ENCODE results near the gene PCDHB9.
"Not testable (repeated sequence)": the region's sequence is repeated elsewhere in the genome, so short reads cannot be mapped to it uniquely, and the experiment has no call there.

DNA sequence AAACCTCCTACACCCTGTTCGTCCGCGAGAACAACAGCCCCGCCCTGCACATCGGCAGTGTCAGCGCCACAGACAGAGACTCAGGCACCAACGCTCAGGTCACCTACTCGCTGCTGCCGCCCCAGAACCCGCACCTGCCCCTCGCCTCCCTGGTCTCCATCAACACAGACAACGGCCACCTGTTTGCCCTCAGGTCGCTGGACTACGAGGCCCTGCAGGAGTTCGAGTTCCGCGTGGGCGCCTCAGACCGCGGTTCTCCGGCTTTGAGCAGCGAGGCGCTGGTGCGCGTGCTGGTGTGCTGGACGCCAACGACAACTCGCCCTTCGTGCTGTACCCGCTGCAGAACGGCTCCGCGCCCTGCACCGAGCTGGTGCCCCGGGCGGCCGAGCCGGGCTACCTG is 29.6 kb upstream of the PCDHB9 start:
- TF ChIP-seq, protein P1, sequence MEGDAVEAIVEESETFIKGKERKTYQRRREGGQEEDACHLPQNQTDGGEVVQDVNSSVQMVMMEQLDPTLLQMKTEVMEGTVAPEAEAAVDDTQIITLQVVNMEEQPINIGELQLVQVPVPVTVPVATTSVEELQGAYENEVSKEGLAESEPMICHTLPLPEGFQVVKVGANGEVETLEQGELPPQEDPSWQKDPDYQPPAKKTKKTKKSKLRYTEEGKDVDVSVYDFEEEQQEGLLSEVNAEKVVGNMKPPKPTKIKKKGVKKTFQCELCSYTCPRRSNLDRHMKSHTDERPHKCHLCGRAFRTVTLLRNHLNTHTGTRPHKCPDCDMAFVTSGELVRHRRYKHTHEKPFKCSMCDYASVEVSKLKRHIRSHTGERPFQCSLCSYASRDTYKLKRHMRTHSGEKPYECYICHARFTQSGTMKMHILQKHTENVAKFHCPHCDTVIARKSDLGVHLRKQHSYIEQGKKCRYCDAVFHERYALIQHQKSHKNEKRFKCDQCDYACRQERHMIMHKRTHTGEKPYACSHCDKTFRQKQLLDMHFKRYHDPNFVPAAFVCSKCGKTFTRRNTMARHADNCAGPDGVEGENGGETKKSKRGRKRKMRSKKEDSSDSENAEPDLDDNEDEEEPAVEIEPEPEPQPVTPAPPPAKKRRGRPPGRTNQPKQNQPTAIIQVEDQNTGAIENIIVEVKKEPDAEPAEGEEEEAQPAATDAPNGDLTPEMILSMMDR (IDR thresholded peaks at IDR 0.05), result not testable (repeated sequence)
- not testable (repeated sequence) for TF ChIP-seq POLR2AphosphoS5, POLR2A (IDR thresholded peaks at IDR 0.05)

All from breast epithelium (tissue), 3 donors.